IMR-90 (cell line): Measurements from ENCODE around the gene SLC25A34.

Experiments
- BHLHE40 ChIP-seq: fragments of 150-350 bp; IDR thresholded peaks from 2 replicates; pipeline ENCODE4 v1.6.1; 2016; ENCODE audit warnings: mild to moderate bottlenecking, low read depth, low read length
- CEBPB ChIP-seq: IDR thresholded peaks from 2 replicates; pipeline ENCODE4 v1.6.1; 2012; ENCODE audit warnings: low read depth, low read length, improper control_type of control experiment
- CTCF ChIP-seq: conservative IDR thresholded peaks from 2 replicates; pipeline ENCODE4 v1.5.1; 2012; ENCODE audit warnings: mild to moderate bottlenecking, low read depth, low read length, improper control_type of control experiment
- ELK1 ChIP-seq: fragments of 150-350 bp; IDR thresholded peaks from 2 replicates; pipeline ENCODE4 v1.6.1; 2016; ENCODE audit warnings: low read depth, mild to moderate bottlenecking, low read length, moderate library complexity, borderline replicate concordance
- MAFK ChIP-seq: IDR thresholded peaks from 2 replicates; pipeline ENCODE4 v1.6.1; 2012; ENCODE audit warnings: low read depth, low read length, improper control_type of control experiment
- MAZ ChIP-seq: IDR thresholded peaks from 2 replicates; pipeline ENCODE4 v1.6.1; 2012; ENCODE audit warnings: low read depth, mild to moderate bottlenecking, low read length, improper control_type of control experiment, moderate library complexity, borderline replicate concordance
- MXI1 ChIP-seq: IDR thresholded peaks from 2 replicates; pipeline ENCODE4 v1.6.1; 2012; ENCODE audit warnings: low read depth, mild to moderate bottlenecking, low read length, moderate library complexity, borderline replicate concordance
- POLR2A ChIP-seq: IDR thresholded peaks from 2 replicates; pipeline ENCODE4 v1.6.1; 2012; ENCODE audit warnings: mild to moderate bottlenecking, low read depth, low read length
- RAD21 ChIP-seq: IDR thresholded peaks from 2 replicates; pipeline ENCODE4 v1.6.1; 2012; ENCODE audit warnings: low read length, improper control_type of control experiment
- RCOR1 ChIP-seq: IDR thresholded peaks from 2 replicates; pipeline ENCODE4 v1.6.1; 2012; ENCODE audit warnings: mild to moderate bottlenecking, low read length, improper control_type of control experiment; ENCODE audit not compliant: insufficient replicate concordance
- USF2 ChIP-seq: fragments of 150-350 bp; IDR thresholded peaks from 2 replicates; pipeline ENCODE4 v1.6.1; 2017; ENCODE audit warnings: mild to moderate bottlenecking, antibody characterized with exemption, low read length, low read depth

GRCh38 chr1:15736038-15736891 is at the start of gene SLC25A34:
- TF ChIP-seq CTCF (no peak), MXI1 (no peak), POLR2A (no peak), RAD21 (no peak), ELK1 (no peak), CEBPB (no peak), MAZ (no peak), RCOR1 (no peak), USF2 (no peak), MAFK (no peak), BHLHE40 (no peak)
